AG09319 (cell line): ENCODE measurements around the gene ZNF366.
A peak's percentile ranks its signal among the peaks of the same experiment; 100 is the strongest.

ENCODE experiments used
- DNase-seq: peaks from one replicate; pipeline ENCODE4 v3.0.0-alpha.2; 2010; ENCODE audit warnings: low read depth; ENCODE audit errors: extremely low read depth
- CTCF ChIP-seq: IDR thresholded peaks from 2 replicates; pipeline ENCODE4 v1.5.1; 2011; ENCODE audit warnings: low read depth, mild to moderate bottlenecking, inconsistent platforms, low read length, moderate library complexity

ZNF366 gene

GRCh38 chr5:72543811-72544210 is 36.6 kb upstream of the ZNF366 start:
- no peak for DNase-seq
- no peak for TF ChIP-seq CTCF

GRCh38 chr5:72543365-72543764 is 36.2 kb upstream of the ZNF366 start:
- TF ChIP-seq CTCF, result no peak

GRCh38 chr5:72542695-72543094 is 35.5 kb upstream of the ZNF366 start:
- no peak for DNase-seq
- TF ChIP-seq CTCF, result no peak

More at GRCh38 chr5:72543365-72543764, 36.2 kb upstream of the ZNF366 start:
- DNase-seq, result peak; percentile 40

GRCh38 chr5:72541501-72542225 is 34.5 kb upstream of the ZNF366 start:
- no peak for DNase-seq
- no peak for TF ChIP-seq CTCF

GRCh38 chr5:72540759-72541438 is 33.7 kb upstream of the ZNF366 start:
- no peak for TF ChIP-seq CTCF
- DNase-seq, result no peak

- TF ChIP-seq CTCF, result no peak
Observed at GRCh38 chr5:72539726-72540125, 32.5 kb upstream of the ZNF366 start.

GRCh38 chr5:72539038-72539437 is 31.8 kb upstream of the ZNF366 start:
- no peak for TF ChIP-seq CTCF
- DNase-seq, result no peak

More at GRCh38 chr5:72539726-72540125, 32.5 kb upstream of the ZNF366 start:
- no peak for DNase-seq
